ENCODE measurements around the gene STUM.

DNA sequence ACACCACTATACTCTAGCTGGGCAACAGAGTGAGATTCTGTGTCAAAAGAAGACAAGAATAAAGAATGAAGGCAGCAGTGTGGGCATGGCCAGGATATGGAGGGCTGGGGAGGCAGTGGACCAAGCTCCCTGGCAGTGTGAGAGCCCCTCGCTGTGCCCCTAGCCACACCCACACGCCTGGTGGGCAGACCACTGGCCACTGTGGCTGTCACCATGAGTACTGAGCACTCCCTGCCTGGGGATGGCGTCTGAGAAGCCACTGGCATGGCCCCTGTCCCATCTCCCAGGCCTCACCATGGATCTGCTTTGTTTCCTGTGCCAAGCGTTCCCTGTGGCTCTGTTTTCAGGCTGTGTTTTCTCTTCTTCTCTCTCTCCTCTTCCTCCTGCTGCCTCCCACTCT, 51.7 kb downstream of the STUM start:
- TF ChIP-seq, protein P1, sequence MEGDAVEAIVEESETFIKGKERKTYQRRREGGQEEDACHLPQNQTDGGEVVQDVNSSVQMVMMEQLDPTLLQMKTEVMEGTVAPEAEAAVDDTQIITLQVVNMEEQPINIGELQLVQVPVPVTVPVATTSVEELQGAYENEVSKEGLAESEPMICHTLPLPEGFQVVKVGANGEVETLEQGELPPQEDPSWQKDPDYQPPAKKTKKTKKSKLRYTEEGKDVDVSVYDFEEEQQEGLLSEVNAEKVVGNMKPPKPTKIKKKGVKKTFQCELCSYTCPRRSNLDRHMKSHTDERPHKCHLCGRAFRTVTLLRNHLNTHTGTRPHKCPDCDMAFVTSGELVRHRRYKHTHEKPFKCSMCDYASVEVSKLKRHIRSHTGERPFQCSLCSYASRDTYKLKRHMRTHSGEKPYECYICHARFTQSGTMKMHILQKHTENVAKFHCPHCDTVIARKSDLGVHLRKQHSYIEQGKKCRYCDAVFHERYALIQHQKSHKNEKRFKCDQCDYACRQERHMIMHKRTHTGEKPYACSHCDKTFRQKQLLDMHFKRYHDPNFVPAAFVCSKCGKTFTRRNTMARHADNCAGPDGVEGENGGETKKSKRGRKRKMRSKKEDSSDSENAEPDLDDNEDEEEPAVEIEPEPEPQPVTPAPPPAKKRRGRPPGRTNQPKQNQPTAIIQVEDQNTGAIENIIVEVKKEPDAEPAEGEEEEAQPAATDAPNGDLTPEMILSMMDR (IDR thresholded peaks at IDR 0.05): no peak
- TF ChIP-seq POLR2A (IDR thresholded peaks at IDR 0.05): no peak

Data from adrenal gland (tissue), 5 donors.